GM18858 (cell line): ENCODE results near the gene RASGEF1C.

Experiments
- ATAC-seq: cut with Tn5 transposase; IDR thresholded peaks from one replicate; pipeline ENCODE4 v1.9.1; 2021; ENCODE audit not compliant: unreplicated experiment

RASGEF1C gene

GRCh38 chr5:180068519-180069090 lies 140.4 kb downstream of the RASGEF1C start:
- ATAC-seq, result no peak

- ATAC-seq, result no peak
Observed at GRCh38 chr5:180067986-180068385, 141.0 kb downstream of the RASGEF1C start.

GRCh38 chr5:180060192-180060591 lies 148.8 kb downstream of the RASGEF1C start:
- no peak for ATAC-seq

GRCh38 chr5:180059326-180059725 lies 149.7 kb downstream of the RASGEF1C start:
- ATAC-seq, result no peak

GRCh38 chr5:180056153-180056552 lies 152.9 kb downstream of the RASGEF1C start:
- no peak for ATAC-seq

- no peak for ATAC-seq
Observed at GRCh38 chr5:180054226-180054625, 154.8 kb downstream of the RASGEF1C start.

- no peak for ATAC-seq
Observed at GRCh38 chr5:180053061-180053602, 155.9 kb downstream of the RASGEF1C start.

- no peak for ATAC-seq
Observed at GRCh38 chr5:180052211-180052818, 156.7 kb downstream of the RASGEF1C start.
